ENCODE measurements around the gene STXBP5.
"Not testable (repeated sequence)": the region's sequence is repeated elsewhere in the genome, so short reads cannot be mapped to it uniquely, and the experiment has no call there.

STXBP5 gene

DNA sequence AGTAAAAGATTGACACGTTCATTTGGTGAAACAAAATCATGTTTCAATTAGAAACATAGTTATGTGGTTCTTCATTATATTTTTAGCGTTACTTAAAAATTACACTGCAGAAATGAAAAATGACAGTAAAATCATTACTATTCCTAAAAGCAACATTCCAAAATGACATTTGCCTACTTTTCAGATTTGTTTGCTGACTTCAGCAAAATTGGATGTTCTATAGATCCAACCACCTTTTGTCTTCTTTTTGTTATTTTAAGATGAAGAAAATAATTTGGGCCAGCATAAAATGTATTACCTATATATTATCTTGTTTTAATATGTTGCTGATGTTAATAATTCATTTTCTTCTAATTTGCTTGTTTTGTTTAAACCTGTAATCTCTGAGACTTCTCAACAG lies 30.5 kb downstream of the STXBP5 start:
- no peak for FAIRE-seq
- no peak for DNase-seq (ENCODE audit: insufficient read length, low spot score)

DNA sequence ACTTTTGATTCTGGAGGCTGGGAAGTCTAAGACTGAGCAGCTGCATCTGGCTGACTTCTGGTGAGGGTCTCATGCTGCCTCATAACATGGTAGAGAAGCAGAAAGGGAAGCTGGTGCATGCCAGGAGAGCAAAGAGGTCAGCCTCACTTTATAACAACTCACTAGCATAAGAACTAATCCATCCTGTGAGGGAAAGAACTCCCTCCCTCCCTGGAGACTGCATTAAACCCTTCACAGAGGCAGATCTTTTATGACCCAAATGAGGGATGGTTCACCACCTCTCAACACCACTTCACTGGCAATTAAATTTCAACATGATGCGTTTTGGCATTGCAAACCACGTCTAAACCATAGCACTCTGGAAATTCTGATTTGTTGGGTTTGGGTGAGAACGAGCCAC lies 33.9 kb downstream of the STXBP5 start:
- FAIRE-seq (no peak), DNase-seq (ENCODE audit: insufficient read length, low spot score) (no peak)

DNA sequence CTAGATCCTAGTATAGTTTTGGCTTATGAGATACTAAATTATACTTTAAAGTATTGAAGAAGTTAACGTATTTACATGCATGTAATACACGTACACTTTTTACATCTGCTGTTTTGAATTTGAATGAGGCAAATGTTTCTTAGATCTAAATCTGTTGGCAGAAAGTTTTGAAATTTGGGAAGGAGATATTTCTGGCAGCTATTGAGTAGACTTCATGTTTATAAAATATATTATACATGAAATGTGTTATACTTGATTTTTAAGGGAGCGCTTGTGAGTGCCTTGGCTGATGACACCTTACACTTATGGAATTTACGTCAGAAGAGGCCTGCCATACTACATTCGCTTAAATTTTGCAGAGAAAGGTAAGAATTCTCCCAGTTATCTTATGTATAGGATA lies 34.7 kb downstream of the STXBP5 start:
- FAIRE-seq, result no peak
- no peak for DNase-seq (ENCODE audit: insufficient read length, low spot score)

DNA sequence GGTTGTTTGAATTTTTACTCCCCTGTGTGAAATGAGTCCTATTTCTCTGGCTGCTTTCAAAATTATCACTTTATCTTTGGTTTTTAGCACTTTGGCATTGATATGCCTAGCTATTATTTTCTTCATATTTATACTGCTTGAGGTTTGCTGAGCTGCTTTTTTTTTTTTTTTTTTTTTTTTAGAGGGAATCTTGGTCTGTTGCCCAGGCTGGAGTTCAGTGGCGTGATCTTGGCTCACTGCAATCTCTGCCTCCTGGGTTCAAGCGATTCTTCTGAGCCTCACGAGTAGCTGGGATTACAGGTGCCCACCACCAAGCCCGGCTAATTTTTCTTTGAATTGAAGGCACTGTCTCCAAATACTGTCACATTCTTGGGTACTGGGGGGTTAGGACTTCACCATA lies 40.6 kb downstream of the STXBP5 start:
- DNase-seq (ENCODE audit: insufficient read length, low spot score) (no peak), FAIRE-seq (no peak)

DNA sequence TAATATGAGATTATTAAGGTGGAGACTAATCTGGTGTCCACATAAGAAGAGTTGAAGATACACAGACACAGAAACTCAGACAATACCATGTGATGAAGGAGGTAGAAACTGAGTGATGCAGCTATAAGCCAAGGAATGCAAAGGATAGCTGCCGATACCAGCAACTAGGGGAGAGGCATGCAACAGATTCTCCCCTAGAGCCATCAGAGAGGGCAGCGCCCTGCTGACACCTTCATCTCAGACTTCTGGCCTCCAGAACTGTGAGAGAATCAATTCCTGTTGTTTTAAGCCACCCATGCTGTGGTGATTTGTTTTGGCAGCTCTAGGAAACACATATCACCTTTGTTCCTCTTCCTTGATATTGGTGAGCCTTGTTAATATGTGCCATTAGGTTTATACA lies 41.5 kb downstream of the STXBP5 start:
- no peak for FAIRE-seq
- no peak for DNase-seq (ENCODE audit: insufficient read length, low spot score)

DNA sequence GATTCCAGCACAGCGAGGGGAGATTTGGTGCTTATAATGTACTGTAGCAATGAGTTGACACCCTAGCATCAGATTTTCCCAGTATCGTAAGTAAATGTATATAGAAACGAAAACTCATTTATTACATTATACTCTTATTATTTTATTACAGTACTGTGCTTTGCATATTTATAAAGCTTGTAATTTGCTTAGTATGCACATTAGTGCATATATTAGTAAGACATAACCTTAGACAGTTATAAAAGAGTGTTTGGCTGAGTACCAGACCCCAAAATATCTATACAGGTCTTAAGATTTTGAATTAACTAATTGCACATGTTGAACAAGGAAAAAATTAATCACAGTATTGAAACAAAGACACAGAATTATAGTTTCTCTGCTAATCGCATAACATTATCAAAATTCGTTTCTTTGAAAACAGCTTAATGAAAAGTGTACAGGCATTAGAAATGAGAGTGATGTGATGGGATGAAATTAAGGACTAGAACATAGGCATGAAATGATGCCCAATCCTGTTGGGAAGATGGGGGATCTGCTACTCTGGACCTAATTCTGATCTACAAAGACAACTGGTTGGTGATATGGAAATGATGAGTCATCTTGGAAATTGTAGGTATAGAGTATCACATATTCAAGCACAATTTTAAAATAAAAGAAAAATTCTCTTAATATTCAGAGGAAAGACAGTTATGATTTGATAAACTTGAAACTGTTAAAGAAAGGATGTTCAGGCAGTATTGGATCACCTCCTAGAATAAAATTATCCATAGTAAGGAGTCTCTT lies 42.8 kb downstream of the STXBP5 start:
- no peak for FAIRE-seq
- DNase-seq (ENCODE audit: insufficient read length, low spot score), result no peak

DNA sequence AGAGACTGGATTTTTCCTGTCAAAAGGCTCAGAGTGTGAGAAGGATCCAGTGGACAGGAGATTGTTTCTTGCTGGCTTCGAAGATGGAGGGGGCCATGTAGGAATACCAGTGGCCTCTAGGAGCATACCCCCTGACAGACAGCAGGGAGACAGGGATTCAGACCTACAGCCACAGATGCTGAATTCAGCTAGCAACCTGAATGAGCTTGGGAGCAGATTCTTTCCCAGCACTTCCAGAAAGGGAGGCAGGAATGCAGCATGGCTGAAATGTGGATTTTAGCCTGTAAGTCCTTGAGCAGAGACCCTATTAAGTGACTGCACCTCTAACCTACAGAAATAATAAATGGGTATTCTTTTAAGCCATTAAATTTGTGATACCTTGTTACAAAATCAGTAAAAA lies 44.6 kb downstream of the STXBP5 start:
- no peak for FAIRE-seq
- no peak for DNase-seq (ENCODE audit: insufficient read length, low spot score)

DNA sequence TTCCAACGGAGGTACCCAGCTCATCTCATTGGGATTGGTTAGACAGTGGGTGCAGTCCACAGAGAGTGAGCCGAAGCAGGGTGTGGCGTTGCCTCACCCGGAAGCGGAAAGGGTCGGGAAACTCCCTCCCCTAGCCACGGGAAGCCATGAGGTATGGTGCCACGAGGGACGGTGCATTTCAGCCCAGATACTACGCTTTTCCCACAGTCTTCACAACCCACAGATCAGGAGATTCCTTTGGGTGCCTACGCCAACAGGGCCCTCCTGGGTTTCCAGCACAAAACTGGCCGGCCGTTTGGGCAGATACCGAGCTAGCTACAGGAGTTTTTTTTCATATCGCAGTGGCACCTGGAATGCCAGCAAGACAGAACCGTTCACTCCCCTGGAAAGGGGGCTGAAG lies 46.9 kb downstream of the STXBP5 start:
- FAIRE-seq (no peak), DNase-seq (ENCODE audit: insufficient read length, low spot score) (no peak)

DNA sequence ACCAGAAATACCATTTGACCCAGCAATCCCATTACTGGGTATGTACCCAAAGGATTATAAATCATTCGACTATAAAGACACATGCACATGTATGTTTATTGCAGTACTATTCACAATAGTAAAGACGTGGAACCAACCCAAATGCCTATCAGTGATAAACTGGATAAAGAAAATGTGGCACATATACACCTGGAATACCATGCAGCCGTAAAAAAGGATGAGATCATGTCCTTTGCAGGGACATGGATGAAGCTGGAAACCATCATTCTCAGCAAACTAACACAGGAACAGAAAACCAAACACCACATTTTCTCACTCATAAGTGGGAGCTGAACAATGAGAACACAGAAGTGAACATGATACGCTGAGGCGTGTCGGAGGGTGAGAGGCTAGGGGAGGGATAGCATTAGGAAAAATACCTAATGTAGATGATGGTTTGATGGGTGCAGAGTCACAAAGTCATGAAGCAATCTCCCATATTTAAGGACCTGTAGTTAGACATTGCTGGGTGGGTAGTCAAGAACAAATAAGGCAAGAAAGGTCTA lies 50.8 kb downstream of the STXBP5 start:
- not testable (repeated sequence) for FAIRE-seq; DNase-seq (ENCODE audit: insufficient read length, low spot score)

DNA sequence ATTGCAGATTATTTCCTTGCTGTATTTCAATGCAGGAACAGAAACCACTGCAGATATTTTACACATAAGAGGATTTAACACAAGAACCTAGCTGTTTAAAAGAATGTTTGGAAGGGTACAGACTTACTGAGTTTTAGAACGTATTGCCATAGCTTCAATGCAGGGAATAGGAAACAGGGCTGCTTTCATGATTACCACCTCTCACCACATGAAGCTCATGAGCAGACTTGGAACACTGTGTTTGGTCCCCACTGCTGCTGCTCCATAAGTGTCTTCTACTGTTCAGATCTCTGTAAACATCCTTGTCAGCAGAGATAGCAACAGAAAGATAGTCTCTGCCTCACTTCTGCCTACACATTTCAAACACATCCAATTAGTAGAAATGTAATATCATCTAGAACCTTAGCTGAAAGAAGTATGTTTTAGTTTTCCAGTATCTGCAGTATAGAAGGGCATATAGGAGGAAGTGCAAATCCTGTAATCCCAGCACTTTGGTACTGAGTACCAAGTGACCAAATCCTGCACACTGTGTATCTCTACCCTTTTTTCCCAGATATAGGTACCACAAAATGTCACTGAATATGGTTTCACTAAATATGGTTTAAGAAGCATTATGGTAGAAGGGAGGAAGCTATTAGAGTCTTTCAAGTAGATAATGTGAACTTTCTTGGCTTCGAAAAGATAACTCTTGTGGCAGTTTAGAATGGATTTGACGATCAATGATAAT lies 51.9 kb downstream of the STXBP5 start:
- DNase-seq (ENCODE audit: insufficient read length, low spot score), result no peak
- FAIRE-seq, result no peak

DNA sequence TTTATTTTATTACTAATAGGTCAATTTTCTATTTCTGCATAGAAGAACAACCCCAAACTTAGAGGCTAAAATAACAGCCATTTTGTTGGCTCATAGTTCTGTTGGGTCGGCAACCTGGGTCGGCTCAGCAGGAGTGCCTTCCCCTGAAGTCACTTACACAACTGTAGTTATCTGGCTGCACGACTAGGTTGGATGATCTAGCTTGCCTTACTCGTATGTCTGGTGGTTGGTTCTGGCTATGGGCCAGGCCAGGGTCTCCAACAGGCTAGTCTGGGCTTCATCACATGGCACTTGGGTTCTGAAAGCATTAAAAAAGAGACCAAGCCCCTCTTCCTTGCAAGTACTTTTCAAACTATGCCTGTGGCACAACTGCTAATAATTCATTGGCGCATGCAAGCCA lies 53.5 kb downstream of the STXBP5 start:
- DNase-seq (ENCODE audit: insufficient read length, low spot score), result no peak
- FAIRE-seq, result no peak

DNA sequence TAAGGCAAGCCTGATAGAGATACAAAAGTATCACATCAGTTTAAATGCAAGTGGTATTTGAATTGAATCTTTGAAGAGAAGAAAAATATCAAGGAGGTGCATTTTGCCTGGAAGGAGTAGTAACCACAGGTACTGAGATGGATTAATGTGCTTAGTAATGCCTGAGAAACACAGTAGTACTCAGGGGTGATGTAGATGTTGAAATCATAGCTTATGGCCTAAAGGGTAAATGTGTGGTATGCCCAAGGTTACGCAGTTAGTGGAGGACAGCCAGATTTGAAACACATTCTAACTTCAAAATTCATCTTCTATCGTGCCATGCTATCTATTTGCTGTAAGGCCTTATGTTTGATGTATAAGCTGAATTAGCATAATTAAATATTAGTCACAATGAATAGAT lies 55.9 kb downstream of the STXBP5 start:
- FAIRE-seq (no peak), DNase-seq (ENCODE audit: insufficient read length, low spot score) (no peak)

DNA sequence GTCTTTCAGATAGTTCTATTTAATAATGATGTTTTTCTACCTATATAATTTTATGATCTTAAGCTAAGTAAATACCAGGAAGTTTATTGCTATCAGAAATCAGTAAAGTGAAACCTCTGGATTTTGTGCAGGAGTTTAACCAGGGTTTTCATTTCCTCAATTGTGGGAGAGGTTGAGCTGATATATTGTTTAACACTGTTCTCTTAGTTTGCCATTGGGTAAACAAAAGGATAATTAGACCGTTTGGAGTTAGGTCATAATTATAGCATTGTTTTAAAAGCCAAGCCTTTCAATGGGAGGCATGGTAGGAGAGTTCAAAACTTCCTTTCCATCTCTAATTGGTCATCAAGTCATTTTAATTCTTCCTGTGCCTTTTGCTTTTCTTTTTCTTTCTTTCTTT lies 58.7 kb downstream of the STXBP5 start:
- no peak for FAIRE-seq
- no peak for DNase-seq (ENCODE audit: insufficient read length, low spot score)

DNA sequence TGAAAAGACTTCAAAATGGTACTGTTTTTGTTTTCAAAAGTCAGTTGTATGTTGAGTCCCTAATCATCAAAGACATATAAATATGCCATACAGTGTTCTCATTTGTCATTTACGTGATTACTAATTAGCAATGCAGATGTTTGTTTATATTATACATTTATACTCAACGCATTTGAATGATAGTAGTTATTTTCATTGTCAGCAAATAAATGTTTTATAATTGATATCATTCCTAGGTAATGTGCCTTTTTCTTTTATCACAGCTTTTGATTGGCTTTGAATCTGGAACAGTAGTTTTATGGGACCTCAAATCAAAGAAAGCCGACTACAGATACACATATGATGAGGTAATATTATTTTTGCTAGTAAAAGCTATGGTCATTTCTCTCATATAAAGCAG lies 62.6 kb downstream of the STXBP5 start:
- DNase-seq (ENCODE audit: insufficient read length, low spot score) (no peak), FAIRE-seq (no peak)

DNA sequence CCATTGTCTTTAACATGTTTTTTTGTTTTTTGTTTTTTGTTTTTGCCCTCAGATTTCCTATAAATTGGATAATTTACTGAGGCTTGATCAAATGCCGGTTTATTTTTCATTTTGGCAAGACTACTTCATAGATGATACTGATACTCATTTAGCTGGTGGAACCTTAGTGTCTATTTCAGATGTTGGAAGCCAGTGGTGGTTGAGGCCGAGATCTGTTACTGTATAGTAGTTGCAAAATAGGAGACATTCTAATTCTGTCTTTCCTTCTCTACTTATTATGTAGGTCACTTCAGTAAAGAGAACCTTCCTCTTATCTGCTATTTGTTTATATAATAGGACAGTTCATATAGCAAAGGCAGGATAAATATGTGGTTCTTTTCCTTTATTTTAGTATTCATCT lies 63.4 kb downstream of the STXBP5 start:
- no peak for FAIRE-seq
- DNase-seq (ENCODE audit: insufficient read length, low spot score), result no peak

DNA sequence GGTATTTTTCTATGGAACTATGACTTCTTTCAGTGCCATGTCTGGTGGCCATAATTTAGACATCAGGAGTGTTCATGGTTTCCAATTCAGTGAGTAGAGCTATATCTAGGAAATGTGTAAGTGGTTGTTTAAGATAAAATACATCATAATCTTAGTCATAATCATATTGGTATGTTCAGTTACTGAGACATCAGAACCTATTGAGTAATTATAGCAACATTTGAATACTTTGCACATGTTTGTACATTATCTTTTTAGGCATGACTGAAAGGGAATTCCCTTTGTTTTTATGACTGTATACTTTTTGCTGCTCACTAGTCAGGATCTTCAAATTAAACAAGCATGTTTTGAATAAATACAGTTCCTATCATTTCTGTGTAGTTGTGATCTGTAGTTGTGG lies 64.0 kb downstream of the STXBP5 start:
- FAIRE-seq (no peak), DNase-seq (ENCODE audit: insufficient read length, low spot score) (no peak)

DNA sequence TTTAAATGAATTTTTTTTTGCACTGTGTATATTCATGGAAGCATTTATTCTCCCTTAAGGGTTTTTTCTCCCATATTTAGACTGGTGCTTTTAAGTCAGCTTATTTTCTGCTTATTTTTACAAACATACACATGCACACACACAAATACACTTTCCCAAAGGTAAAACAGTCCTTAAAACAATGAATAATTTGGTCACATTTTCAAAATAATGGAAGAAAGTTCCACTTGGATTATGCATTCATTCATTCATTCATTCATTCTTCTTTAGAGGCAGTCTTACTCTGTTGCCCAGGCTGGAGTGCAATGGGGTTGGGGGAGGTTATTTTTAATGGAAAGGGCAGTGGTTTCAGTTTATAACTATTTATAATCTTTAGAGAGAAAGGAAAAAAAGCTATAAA lies 69.8 kb downstream of the STXBP5 start:
- DNase-seq (ENCODE audit: insufficient read length, low spot score) (no peak), FAIRE-seq (no peak)

DNA sequence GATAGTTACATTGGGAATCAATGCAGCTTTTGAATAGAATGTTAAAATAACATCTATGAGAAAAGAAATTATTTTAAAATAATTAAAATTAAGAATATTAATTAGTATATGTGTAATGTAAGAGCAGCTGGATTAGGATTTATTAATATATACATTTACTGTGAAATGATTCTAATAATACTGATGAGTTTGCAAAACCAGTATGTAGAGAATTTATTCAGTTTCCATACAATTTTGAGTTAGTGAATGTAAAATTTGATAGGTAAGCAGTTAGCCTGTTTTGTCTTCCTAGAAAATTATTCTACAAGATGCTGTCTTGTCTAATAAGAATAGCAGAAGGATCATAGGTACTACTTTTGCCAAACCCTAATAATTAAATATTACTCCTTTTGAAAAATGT lies 70.6 kb downstream of the STXBP5 start:
- no peak for DNase-seq (ENCODE audit: insufficient read length, low spot score)
- FAIRE-seq, result no peak

DNA sequence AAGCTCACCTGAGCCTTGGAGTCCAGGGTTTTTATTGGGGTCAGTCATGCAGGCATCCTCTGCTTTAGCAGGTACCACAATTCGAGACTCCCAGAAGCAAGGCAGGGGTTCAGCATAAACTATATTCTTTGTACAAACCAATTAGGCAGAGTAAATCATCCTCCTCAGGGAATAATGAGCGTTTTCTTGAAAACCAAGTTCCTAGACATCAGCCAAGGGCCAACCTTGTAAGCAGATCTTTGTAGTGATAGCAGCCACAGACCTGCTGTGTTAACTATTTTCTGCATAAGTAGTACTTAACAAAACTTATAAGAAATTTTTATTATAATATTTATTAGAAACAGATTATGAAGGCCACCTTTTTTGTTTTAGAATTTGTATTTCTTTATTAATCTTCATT lies 74.7 kb downstream of the STXBP5 start:
- FAIRE-seq, result no peak
- DNase-seq (ENCODE audit: insufficient read length, low spot score), result no peak

DNA sequence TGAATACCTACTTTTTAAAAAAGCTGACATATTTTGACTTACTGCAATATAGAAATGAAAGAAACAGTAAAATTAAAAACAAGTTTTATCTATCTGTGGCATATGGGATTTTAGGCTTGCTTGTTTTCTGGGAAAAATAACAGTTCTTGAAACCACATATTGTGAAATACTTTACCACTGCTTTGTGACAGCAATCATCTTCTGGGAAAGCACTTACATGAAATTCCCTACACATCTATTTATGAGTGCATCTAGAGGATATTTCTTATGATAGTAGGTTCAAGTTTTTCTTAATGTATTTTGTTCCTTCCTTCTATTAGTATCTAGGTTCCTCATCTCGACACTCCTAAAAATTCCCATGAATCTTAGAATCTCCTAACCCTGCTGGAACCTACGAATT lies 75.2 kb downstream of the STXBP5 start:
- DNase-seq (ENCODE audit: insufficient read length, low spot score) (no peak), FAIRE-seq (no peak)

DNA sequence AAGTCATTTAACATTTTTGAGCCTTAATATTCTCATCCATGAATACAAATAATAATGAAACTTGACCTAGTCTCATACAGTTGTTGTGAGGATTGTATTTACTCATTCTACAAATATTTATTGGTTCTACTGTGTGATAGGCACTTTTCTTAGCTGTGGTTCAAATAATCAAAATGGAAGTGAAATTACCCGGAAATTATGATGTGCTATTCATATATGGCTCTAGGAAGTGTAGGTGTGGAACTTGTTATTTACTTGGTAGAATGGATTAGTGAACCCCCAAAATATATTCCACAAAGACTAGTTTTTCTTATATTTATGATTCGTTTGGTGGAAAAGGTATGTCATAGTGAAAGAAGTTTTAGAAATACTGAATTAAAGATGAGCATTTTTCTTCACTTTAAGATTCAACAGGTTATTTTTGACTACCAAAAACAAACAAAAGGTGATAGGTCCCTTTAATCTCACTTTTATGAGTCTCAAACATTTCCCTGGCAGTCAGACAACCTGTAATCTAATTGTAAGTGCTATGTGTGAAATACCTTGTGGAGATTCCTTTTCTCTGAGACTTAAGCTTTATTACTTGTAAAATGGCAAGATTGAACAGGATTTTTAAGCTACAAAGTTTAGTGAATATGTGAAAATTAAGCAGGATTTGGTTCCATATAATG lies 77.8 kb downstream of the STXBP5 start:
- no peak for DNase-seq (ENCODE audit: insufficient read length, low spot score)
- FAIRE-seq, result no peak

DNA sequence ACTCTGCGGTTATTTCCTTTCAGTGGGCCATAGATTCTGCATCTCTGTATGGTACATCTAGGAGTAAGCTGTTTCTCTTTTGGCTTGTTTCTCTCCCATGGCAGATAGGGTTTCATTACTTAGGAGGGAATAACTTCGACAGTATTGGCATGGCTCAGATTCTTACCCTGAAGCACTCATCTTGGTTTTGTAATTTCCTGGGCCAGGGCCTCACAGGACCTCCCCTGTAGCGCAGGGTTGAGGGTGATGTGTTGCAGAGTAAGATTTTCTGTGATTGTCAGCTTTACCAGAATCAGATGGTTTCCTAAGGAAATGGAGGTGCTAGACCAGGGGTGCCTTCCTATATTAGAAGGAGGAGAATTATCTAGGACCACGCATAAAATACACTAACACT lies 78.3 kb downstream of the STXBP5 start:
- no peak for DNase-seq (ENCODE audit: insufficient read length, low spot score)
- no peak for FAIRE-seq

Data from GM19239 (cell line).